BLaER1 (cell line): ENCODE measurements around the gene SPEG.

Source experiments
- H3K27ac ChIP-seq: shearing (Covaris generic); formaldehyde crosslinking; 2 replicates; pipeline ENCODE4 v1.8.1; 2022
- H3K27me3 ChIP-seq: shearing (Covaris generic); formaldehyde crosslinking; 2 replicates; pipeline ENCODE4 v1.8.1; 2022
- H3K36me3 ChIP-seq: shearing (Covaris generic); formaldehyde crosslinking; 2 replicates; pipeline ENCODE4 v1.8.1; 2022
- H3K4me1 ChIP-seq: shearing (Covaris generic); formaldehyde crosslinking; 2 replicates; pipeline ENCODE4 v1.8.1; 2022
- H3K4me2 ChIP-seq: shearing (Covaris generic); formaldehyde crosslinking; 2 replicates; pipeline ENCODE4 v1.8.1; 2022
- H3K4me3 ChIP-seq: shearing (Covaris generic); formaldehyde crosslinking; 2 replicates; pipeline ENCODE4 v1.8.1; 2022
- H3K9ac ChIP-seq: shearing (Covaris generic); formaldehyde crosslinking; 2 replicates; pipeline ENCODE4 v1.8.1; 2022
- H3K9me3 ChIP-seq: shearing (Covaris generic); formaldehyde crosslinking; 2 replicates; pipeline ENCODE4 v1.8.1; 2022
- H4K20me1 ChIP-seq: shearing (Covaris generic); formaldehyde crosslinking; 2 replicates; pipeline ENCODE4 v1.8.1; 2022
- Cebpa-rat ChIP-seq: shearing (Covaris generic); IDR thresholded peaks from 2 replicates; pipeline ENCODE4 v1.8.1; 2022

Gene SPEG

DNA sequence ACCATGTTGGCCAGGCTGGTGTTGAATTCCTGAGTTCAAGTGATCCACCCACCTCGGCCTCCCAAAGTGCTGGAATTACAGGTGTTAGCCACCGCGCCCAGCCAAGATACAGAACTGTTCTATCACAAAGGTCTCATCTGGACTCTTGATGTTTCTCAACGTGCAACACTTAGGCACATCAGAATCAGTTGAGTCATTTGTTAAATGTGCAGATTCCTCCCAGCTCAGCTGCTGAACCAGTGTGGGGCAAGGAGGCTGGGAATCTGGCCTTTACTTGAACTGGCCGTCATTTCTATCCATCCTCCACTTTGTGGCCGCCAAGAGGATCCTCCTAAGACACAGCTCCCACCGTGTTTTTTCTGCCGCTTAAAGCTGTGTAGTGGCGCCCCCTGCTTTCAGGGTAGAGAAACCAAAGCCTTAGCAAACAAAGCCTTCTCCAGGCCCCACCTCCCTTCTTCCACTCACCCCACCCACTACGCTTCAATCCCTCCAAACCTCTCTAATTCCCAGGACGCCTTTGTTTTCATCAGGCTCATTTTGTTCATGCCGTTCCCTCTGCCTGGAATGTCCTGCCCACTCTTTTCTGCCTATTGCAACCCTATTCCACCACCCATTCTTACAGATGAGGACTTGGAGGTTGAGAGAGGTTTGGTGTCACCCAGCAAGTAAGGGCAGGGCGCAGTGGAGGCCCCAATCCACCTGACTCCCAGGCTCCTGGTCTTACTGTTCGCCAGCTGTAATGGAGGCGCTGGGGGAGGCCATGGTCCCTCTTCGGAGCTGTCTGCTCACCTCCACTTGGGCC is 776 bp upstream of the SPEG start:
- H3K27me3 ChIP-seq = peaks cover 32% of the 10 kb centered on the region
- H3K9me3 ChIP-seq = no peaks in the 10 kb centered on the region
- no peak overlapping the region for H3K27ac ChIP-seq
- H4K20me1 ChIP-seq = no peaks in the 10 kb centered on the region
- H3K9ac ChIP-seq = no peak overlapping the region
- H3K4me2 ChIP-seq = no peak overlapping the region
- peaks cover 20% of the 10 kb centered on the region for H3K4me1 ChIP-seq
- no peaks in the 10 kb centered on the region for H3K36me3 ChIP-seq
- TF ChIP-seq Cebpa-rat = no peak
- no peak overlapping the region for H3K4me3 ChIP-seq

DNA sequence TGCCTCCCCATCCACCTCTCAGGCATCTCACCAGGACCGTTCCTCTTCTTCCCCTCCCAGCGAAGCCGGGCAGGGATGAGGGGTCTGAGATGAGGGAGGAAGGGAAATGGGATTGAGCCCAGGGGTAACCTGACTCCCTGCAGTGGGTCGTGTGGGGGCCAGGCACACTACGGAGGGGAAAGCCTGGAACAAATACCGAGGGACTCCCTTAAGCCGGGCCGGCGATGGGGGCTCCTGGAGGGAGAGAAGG is 250 bp upstream of the SPEG start:
- H3K9me3 ChIP-seq = no peaks in the 10 kb centered on the region
- no peaks in the 10 kb centered on the region for H3K36me3 ChIP-seq
- TF ChIP-seq Cebpa-rat = no peak
- H4K20me1 ChIP-seq = no peaks in the 10 kb centered on the region
- H3K9ac ChIP-seq = no peak overlapping the region
- peaks cover 20% of the 10 kb centered on the region for H3K4me1 ChIP-seq
- no peak overlapping the region for H3K4me2 ChIP-seq
- H3K27me3 ChIP-seq = peaks cover 32% of the 10 kb centered on the region
- no peak overlapping the region for H3K27ac ChIP-seq
- H3K4me3 ChIP-seq = no peak overlapping the region

DNA sequence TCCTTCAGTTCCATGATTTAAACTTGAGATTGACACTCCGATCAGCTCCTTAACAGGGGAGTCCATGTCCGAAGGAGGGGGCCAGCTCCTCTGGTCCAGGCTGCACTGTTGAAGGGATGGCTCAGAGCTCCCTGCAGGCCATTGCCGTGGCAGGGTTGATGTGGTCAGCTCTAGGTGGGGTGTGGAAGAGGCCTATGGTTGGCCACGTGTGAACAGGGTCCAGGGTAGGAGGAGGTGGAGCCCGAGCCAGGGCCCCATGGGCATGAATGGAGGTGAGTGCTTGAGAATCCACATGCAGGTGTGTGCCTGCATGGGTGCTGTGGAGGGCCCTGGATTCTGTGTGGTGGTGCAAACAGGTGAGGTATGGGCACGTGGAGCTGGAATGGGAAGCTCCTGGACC is 1.1 kb downstream of the SPEG start:
- no peak for TF ChIP-seq Cebpa-rat
- Histone ChIP-seq H3K4me3 (no peak overlapping the region), H3K27me3 (peaks cover 32% of the 10 kb centered on the region), H4K20me1 (no peaks in the 10 kb centered on the region), H3K9me3 (no peaks in the 10 kb centered on the region), H3K9ac (no peak overlapping the region), H3K36me3 (no peaks in the 10 kb centered on the region), H3K4me1 (peaks cover 20% of the 10 kb centered on the region), H3K27ac (no peak overlapping the region), H3K4me2 (no peak overlapping the region)

DNA sequence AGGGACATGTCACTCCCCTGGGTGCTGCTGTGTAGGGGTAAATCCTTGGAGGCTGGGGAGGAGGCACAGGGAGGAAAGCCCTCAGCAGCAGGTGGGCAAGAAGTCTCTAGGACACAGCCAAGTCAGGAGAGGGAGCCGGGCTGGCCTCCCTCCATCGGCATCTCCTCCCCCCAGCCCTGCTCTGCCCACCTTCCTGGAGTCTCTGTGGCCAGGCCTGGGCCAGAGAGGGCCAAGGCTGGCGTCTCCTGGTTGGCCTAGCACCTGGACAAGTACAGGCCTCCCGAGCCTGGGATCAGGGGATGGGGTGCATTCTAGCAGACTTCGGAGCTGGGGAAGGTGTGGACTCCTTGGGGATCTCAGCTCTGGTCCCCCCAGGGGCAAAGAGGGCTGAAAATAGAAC is 1.8 kb downstream of the SPEG start:
- no peaks in the 10 kb centered on the region for H4K20me1 ChIP-seq
- peaks cover 32% of the 10 kb centered on the region for H3K27me3 ChIP-seq
- TF ChIP-seq Cebpa-rat = no peak
- peak overlapping the region; percentile 65 for H3K4me2 ChIP-seq
- H3K36me3 ChIP-seq = no peaks in the 10 kb centered on the region
- no peak overlapping the region for H3K9ac ChIP-seq
- H3K4me1 ChIP-seq = peaks cover 20% of the 10 kb centered on the region
- no peaks in the 10 kb centered on the region for H3K9me3 ChIP-seq
- no peak overlapping the region for H3K27ac ChIP-seq
- no peak overlapping the region for H3K4me3 ChIP-seq

DNA sequence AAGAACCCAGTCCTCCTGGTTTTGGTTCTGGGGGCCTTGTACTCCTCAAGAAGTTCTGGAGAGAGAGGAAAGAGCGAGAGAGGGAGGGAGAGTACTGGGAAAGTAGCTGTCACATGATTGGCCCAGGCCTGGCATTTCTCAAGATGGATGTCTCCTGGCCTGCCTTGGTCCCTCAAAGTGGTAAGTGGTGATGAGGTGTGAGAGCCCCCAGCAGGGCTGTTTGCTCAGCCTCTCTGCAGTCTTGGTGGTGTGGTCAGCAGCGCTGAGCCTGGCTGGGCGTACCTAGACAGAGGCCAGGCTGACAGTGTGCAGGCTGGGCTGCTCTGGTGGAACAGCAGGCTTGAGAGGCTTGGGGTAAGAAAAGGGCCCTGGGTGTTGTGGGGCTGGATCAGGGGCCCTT is 2.5 kb downstream of the SPEG start:
- Histone ChIP-seq H3K4me1 (peaks cover 21% of the 10 kb centered on the region), H3K4me3 (no peak overlapping the region), H3K27me3 (peaks cover 32% of the 10 kb centered on the region), H4K20me1 (no peaks in the 10 kb centered on the region), H3K27ac (no peak overlapping the region), H3K9ac (no peak overlapping the region), H3K9me3 (no peaks in the 10 kb centered on the region), H3K4me2 (peak overlapping the region; percentile 65), H3K36me3 (no peaks in the 10 kb centered on the region)
- no peak for TF ChIP-seq Cebpa-rat

DNA sequence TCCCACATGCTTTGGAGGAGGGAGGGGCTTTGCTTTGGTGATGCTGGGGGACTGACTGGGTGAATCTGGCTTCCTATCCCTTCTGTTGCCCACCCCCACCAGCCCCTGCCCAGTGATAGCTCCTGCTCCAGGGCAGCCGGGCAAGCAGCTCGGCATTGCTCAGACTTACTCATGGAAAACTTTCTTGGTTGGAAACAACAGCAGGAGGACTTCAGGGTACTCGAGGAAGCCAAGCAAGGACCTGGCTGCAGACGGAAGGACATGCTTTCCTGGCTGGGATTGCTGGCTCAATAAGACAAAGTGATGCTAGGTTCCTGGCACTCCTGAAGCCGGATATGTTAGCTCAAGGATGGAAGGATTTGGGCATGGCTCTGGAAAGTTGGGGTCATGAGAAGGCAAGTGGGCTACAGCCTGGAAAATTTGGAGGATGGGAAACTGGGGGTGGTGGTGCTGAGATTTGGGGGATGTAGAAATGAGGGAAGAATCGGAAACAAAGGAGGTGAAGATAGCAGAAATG is 3.1 kb downstream of the SPEG start:
- no peak overlapping the region for H3K9ac ChIP-seq
- TF ChIP-seq Cebpa-rat = no peak
- no peaks in the 10 kb centered on the region for H3K9me3 ChIP-seq

DNA sequence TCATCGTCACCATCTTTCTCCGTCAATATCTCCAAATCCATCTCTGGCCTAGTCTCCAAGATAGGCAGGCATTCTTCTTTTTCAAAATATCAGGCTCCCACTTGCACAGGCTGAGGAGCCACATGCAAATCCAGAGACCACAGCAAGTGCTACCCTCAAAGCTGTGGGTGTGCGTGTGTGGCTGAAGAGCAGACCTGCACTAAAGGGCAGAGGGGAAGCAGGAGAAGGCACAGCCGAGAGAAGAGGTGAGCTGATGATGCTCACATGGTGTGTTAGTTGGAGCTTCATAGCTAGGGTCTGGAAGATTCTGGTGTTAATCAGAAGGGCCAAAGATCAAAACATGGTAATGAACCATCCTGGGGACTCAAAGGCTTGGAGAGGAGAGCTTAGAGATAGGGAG is 3.8 kb downstream of the SPEG start:
- Histone ChIP-seq H3K27me3 (peaks cover 32% of the 10 kb centered on the region), H3K4me2 (no peak overlapping the region), H3K9ac (no peak overlapping the region), H3K36me3 (no peaks in the 10 kb centered on the region), H3K4me3 (no peak overlapping the region), H3K27ac (no peak overlapping the region), H3K9me3 (no peaks in the 10 kb centered on the region), H4K20me1 (no peaks in the 10 kb centered on the region), H3K4me1 (peaks cover 26% of the 10 kb centered on the region)
- TF ChIP-seq Cebpa-rat = no peak

More for the DNA sequence above, 3.1 kb downstream of the SPEG start:
- Histone ChIP-seq H3K36me3 (no peaks in the 10 kb centered on the region), H3K27ac (no peak overlapping the region), H3K4me1 (peaks cover 24% of the 10 kb centered on the region), H3K4me2 (no peak overlapping the region), H3K4me3 (no peak overlapping the region), H4K20me1 (no peaks in the 10 kb centered on the region), H3K27me3 (peaks cover 32% of the 10 kb centered on the region)

DNA sequence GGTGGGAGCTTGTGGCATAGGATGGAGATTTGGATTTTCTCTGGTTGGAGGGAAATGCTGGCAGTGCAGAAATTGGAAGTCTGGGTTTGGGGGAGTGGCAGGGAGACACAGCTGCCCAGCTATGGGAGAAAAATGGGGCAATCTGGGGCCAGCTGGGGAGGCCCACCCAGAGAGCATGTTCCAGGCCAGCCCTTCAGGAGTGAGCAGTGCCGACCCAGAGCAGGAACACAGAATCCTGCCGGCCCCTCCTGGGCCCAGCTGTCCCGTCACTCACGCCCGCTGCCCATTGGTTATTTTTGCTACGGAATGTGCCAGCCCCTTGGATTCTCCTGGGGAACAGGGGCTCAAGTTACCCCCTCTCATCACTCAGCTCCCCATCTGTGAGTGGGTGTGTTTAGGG is 4.9 kb downstream of the SPEG start:
- H3K27ac ChIP-seq = no peak overlapping the region
- no peak for TF ChIP-seq Cebpa-rat
- no peak overlapping the region for H3K4me3 ChIP-seq
- peaks cover 21% of the 10 kb centered on the region for H3K27me3 ChIP-seq
- H3K4me1 ChIP-seq = peaks cover 30% of the 10 kb centered on the region
- no peaks in the 10 kb centered on the region for H4K20me1 ChIP-seq
- H3K9me3 ChIP-seq = no peaks in the 10 kb centered on the region
- no peak overlapping the region for H3K9ac ChIP-seq
- no peak overlapping the region for H3K4me2 ChIP-seq
- H3K36me3 ChIP-seq = no peaks in the 10 kb centered on the region

DNA sequence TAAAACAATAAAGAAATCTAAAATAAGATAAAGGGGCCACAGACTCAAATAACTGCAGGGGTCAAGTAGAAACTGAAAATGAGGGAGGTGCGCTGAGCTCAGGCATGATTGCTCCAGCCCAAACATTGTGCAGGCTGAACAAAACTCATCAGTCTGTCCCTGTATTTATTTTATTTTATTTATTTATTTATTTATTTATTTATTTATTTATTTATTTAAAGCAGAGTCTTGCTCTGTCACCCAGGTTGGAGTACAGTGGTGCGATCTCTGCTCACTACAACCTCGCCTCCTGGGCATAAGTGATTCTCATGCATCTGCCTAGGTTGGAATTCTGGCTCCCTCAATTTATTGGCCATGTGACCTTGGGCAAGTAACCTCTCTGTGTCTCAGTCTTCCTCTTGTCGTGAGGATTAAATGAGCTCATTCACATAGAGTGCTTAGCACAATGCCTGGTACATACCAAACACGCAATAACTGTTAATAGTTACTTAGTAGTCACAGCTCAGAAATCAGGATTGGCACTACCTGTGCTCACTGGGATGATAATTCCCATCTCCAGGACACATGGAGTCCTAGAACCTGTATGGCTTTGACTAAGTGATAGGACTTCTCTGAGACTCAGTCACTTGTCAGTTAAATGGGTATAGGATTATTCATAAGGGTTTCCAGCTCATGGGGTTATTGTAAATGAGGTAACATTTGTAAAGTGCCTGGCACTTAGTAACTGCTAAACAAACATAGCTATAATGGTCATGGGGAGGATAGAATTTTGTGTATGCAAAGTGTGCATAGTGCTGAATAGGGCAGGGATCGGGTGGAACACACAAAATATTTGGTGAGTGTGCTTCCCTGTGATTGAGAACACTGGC is 6.0 kb downstream of the SPEG start:
- Histone ChIP-seq H3K27ac (no peak overlapping the region), H3K4me3 (no peak overlapping the region), H3K9me3 (no peaks in the 10 kb centered on the region), H3K27me3 (peaks cover 10% of the 10 kb centered on the region), H3K9ac (no peak overlapping the region), H4K20me1 (no peaks in the 10 kb centered on the region), H3K4me1 (peaks cover 41% of the 10 kb centered on the region), H3K36me3 (no peaks in the 10 kb centered on the region), H3K4me2 (peak overlapping the region; percentile 86; the same call in 1 of the 2 replicates)
- TF ChIP-seq Cebpa-rat = no peak
